Suprapubic skin (tissue), 3 donors: Measurements from ENCODE around the gene RNF103.

ENCODE experiments used
- CTCF ChIP-seq, 2 donors: fragments of 200-600 bp in 1 of 2; fragments of 450-650 bp in 1 of 2; sonication (generic) in 1 of 2; IDR thresholded peaks; one replicate each; pipeline ENCODE4 v1.5.1; 2016 to 2019; ENCODE audit warnings: antibody characterized with exemption in 2 of 2, mild to moderate bottlenecking in 1 of 2, moderate library complexity in 1 of 2
- POLR2A ChIP-seq, 2 donors: fragments of 450-650 bp; IDR thresholded peaks; one replicate each; pipeline ENCODE4 v1.6.1; 2017; ENCODE audit warnings: antibody characterized with exemption in 2 of 2, mild to moderate bottlenecking in 2 of 2, moderate library complexity in 2 of 2

GRCh38 chr2:86628091-86628522 lies 4.4 kb upstream of the RNF103 start:
- TF ChIP-seq POLR2A (IDR thresholded peaks at IDR 0.05) (no peak), CTCF (IDR thresholded peaks at IDR 0.05) (no peak)
